Measurements from ENCODE around the gene ATRN. TPM values are rescaled to one million over a fixed set of nuclear protein-coding genes. Genes with fewer than 3 reads are reported as not detected.

The ATRN gene
- polyA plus RNA-seq, 1 donor (not counting 4 experiments of a cell fraction or from before 2014, with no cell fraction given), result 49.9 TPM

- dilution Hi-C loops (cut with MboI; ENCODE audit: extremely low pct_ligation_motif_present, low sequenced_read_pairs), result no loop called here
- no peak overlapping the region for H3K9ac ChIP-seq (ENCODE audit: control insufficient read depth, extremely low read depth, insufficient read depth, low read length)
- FAIRE-seq, result no peak
Measured at GRCh38 chr20:3678198-3678597, 207.4 kb downstream of the ATRN start.

GRCh38 chr20:3678856-3679720 is 208.3 kb downstream of the ATRN start:
- dilution Hi-C loops (cut with MboI; ENCODE audit: extremely low pct_ligation_motif_present, low sequenced_read_pairs), result no loop called here
- TF ChIP-seq CTCF (optimal IDR thresholded peaks at IDR 0.05 in 1 of 3, IDR thresholded peaks at IDR 0.05 in 1 of 3, conservative IDR thresholded peaks at IDR 0.05 in 1 of 3; ENCODE audit: extremely low read depth in 1 of 3, insufficient read depth in 2 of 3, low read length in 3 of 3) (no peak), EZH2 (IDR thresholded peaks at IDR 0.05; ENCODE audit: low read length) (no peak)
- no peak overlapping the region for H3K4me3 ChIP-seq (ENCODE audit: control insufficient read depth in 2 of 3, extremely low read depth in 1 of 3, insufficient read depth in 2 of 3, low read depth in 1 of 3, low read length in 3 of 3)
- H3K9me3 ChIP-seq (ENCODE audit: control insufficient read depth, low read depth, low read length), result no peaks in the 10 kb centered on the region
- no peaks in the 10 kb centered on the region for H3K4me1 ChIP-seq (ENCODE audit: control insufficient read depth, extremely low read depth, insufficient read depth, low read length)
- no peaks in the 10 kb centered on the region for H3K9me1 ChIP-seq (ENCODE audit: control insufficient read depth, extremely low read depth, insufficient read depth, low read length)
- H3K79me2 ChIP-seq (ENCODE audit: control insufficient read depth, insufficient read depth, low read length), result no peaks in the 10 kb centered on the region
- DNase-seq (ENCODE audit: low read depth, low spot score) (no peak), FAIRE-seq (no peak)
- no peak overlapping the region for H3K9ac ChIP-seq (ENCODE audit: control insufficient read depth, extremely low read depth, insufficient read depth, low read length)
- H3K4me2 ChIP-seq (ENCODE audit: control insufficient read depth, extremely low read depth, insufficient read depth, low read depth, low read length), result no peak overlapping the region
- no peak overlapping the region for H3K27ac ChIP-seq (ENCODE audit: control insufficient read depth, insufficient read depth, low read length)
- no peaks in the 10 kb centered on the region for H3K36me3 ChIP-seq (ENCODE audit: control insufficient read depth in 2 of 2, extremely low read depth in 1 of 2, insufficient read depth in 2 of 2, low read length in 2 of 2)
- peaks cover 73% of the 10 kb centered on the region for H3K27me3 ChIP-seq (ENCODE audit: control insufficient read depth, extremely low read depth, insufficient read depth, low read length)
- no peak overlapping the region for H2AFZ ChIP-seq (ENCODE audit: control insufficient read depth, low read length)
- no peaks in the 10 kb centered on the region for H4K20me1 ChIP-seq (ENCODE audit: control insufficient read depth, extremely low read depth, insufficient read depth, low read length)

More at GRCh38 chr20:3678198-3678597, 207.4 kb downstream of the ATRN start:
- Histone ChIP-seq H3K27me3 (ENCODE audit: control insufficient read depth, extremely low read depth, insufficient read depth, low read length) (peaks cover 81% of the 10 kb centered on the region), H3K79me2 (ENCODE audit: control insufficient read depth, insufficient read depth, low read length) (no peaks in the 10 kb centered on the region), H3K36me3 (ENCODE audit: control insufficient read depth in 2 of 2, extremely low read depth in 1 of 2, insufficient read depth in 2 of 2, low read length in 2 of 2) (no peaks in the 10 kb centered on the region), H3K4me1 (ENCODE audit: control insufficient read depth, extremely low read depth, insufficient read depth, low read length) (no peaks in the 10 kb centered on the region), H3K27ac (ENCODE audit: control insufficient read depth, insufficient read depth, low read length) (no peak overlapping the region), H4K20me1 (ENCODE audit: control insufficient read depth, extremely low read depth, insufficient read depth, low read length) (no peaks in the 10 kb centered on the region), H3K4me3 (ENCODE audit: control insufficient read depth in 2 of 3, extremely low read depth in 1 of 3, insufficient read depth in 2 of 3, low read depth in 1 of 3, low read length in 3 of 3) (no peak overlapping the region), H3K9me1 (ENCODE audit: control insufficient read depth, extremely low read depth, insufficient read depth, low read length) (no peaks in the 10 kb centered on the region), H3K9me3 (ENCODE audit: control insufficient read depth, low read depth, low read length) (no peaks in the 10 kb centered on the region), H2AFZ (ENCODE audit: control insufficient read depth, low read length) (no peak overlapping the region), H3K4me2 (ENCODE audit: control insufficient read depth, extremely low read depth, insufficient read depth, low read depth, low read length) (no peak overlapping the region)
- no peak for DNase-seq (ENCODE audit: low read depth, low spot score)
- TF ChIP-seq CTCF (optimal IDR thresholded peaks at IDR 0.05 in 1 of 3, IDR thresholded peaks at IDR 0.05 in 1 of 3, conservative IDR thresholded peaks at IDR 0.05 in 1 of 3; ENCODE audit: extremely low read depth in 1 of 3, insufficient read depth in 2 of 3, low read length in 3 of 3) (no peak), EZH2 (IDR thresholded peaks at IDR 0.05; ENCODE audit: low read length) (no peak)

Data from keratinocyte (primary cell).